HUES64 (cell line): ENCODE measurements around the gene RABEP2.

Experiments
- H3K27ac ChIP-seq: 2 replicates; pipeline ENCODE4 v1.7.0; 2013; ENCODE audit warnings: low read depth, low read length, inconsistent platforms
- H3K27me3 ChIP-seq: 2 replicates; pipeline ENCODE4 v1.6.1; 2013; ENCODE audit warnings: mild to moderate bottlenecking, low read length; ENCODE audit not compliant: insufficient read depth
- H3K36me3 ChIP-seq: 2 replicates; pipeline ENCODE4 v1.6.1; 2013; ENCODE audit warnings: mild to moderate bottlenecking, low read length; ENCODE audit not compliant: insufficient read depth
- H3K4me1 ChIP-seq: 2 replicates; pipeline ENCODE4 v1.6.1; 2013; ENCODE audit warnings: mild to moderate bottlenecking, low read length, moderate library complexity; ENCODE audit not compliant: insufficient read depth
- H3K4me3 ChIP-seq: 2 replicates; pipeline ENCODE4 v1.5.1; 2013; ENCODE audit warnings: mild to moderate bottlenecking, low read length, moderate library complexity
- H3K9ac ChIP-seq: 2 replicates; pipeline ENCODE4 v1.6.1; 2013; ENCODE audit warnings: mild to moderate bottlenecking, low read depth, low read length
- H3K9me3 ChIP-seq: 2 replicates; pipeline ENCODE4 v1.6.1; 2013; ENCODE audit warnings: low read depth, low read length; ENCODE audit not compliant: insufficient read depth
- WGBS: fragments of 150-250, 120-280 bp; methylation state at CpG from one replicate; pipeline ENCODE4 v1.1.7; 2013; ENCODE audit warnings: missing lambda C conversion rate; 5-methylcytosine and 5-hydroxymethylcytosine counted together

RABEP2 gene

DNA sequence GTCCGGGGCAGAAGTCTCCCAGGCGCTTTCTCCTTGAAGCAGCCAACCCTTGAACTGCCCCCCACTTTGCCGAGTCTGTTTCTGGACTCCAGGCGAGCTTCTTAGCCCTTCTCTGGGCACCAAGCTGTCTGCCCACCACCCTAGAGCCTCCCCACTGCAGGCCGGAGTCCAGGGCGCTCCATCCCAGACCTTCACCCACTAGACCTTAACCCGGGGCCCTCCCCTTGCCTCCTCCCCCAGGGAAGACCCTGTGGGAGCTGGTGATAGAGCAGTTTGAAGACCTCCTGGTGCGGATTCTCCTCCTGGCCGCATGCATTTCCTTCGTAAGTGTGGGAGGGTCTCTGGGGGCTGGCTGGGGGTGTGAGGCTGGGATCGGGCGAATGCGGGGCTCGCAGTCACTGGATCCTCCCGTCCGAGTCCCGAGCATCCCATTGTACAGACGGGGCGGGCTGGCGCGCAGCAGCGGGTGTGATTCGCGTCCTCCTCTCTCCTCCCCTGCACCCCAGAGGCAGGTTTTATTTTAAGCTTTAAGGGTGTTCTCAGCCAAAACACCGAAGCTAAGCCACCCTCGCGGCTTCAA, 45.7 kb downstream of the RABEP2 start:
- Histone ChIP-seq H3K9me3 (no peaks in the 10 kb centered on the region), H3K27ac (peak overlapping the region; percentile 84), H3K27me3 (peaks cover 11% of the 10 kb centered on the region), H3K4me3 (peak overlapping the region; percentile 87), H3K4me1 (peaks cover 29% of the 10 kb centered on the region), H3K36me3 (peaks cover 2% of the 10 kb centered on the region), H3K9ac (peak overlapping the region; percentile 85)
- WGBS, result 4% methylated on average over 26 of the region's 27 CpGs

DNA sequence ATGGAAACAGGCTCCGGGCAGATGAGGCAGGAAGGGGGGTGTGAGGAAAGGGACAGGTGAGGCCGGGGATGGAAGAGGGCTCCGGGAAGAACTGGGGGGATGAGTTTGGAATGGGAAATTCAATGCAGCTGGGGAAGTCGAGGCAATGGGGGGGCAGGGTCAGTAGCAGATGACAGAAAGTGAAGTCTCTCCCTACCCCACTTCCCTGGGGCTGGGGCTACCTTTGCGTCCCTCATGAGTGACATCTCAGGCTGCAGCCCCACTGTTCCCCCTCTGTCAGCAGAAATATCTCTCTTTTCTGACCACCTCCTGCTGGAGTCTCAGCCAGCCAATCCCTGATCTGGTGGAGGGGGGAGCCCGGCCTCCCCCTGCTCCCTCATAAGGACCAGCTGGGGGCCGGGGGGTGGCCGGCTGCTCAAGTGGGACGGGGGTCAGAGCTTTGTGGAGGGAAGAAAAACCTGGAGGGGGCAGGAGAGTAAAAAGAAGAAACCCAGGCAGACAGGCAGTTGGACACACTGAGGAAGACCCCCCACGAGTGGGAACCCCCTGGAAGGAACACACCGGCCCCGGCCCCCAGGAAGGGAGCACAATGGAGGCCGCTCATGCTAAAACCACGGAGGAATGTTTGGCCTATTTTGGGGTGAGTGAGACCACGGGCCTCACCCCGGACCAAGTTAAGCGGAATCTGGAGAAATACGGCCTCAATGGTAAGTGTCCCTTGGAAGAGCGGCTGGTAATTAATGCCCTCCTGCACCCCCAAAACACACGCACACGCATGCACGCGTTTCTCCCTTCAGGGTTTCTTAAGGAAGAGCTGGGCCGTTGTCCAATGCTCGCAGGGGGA, 46.7 kb downstream of the RABEP2 start, which contains the start of gene ATP2A1:
Gene ATP2A1, plus strand, starts transcription at position 406 of the 844 bp plus-strand sequence. Its CDS starts 184 bp downstream, at position 590.
- H3K9ac ChIP-seq, result peak within 1 kb of the TSS; percentile 85
- peaks cover 23% of the 10 kb centered on the region for H3K4me1 ChIP-seq
- peak within 1 kb of the TSS; percentile 84 for H3K27ac ChIP-seq
- peaks cover 11% of the 10 kb centered on the region for H3K27me3 ChIP-seq
- H3K9me3 ChIP-seq, result no peaks in the 10 kb centered on the region
- H3K36me3 ChIP-seq, result peaks cover 9% of the 10 kb centered on the region
- WGBS, result 79% methylated on average over 23 of the region's 25 CpGs
- peak within 1 kb of the TSS; percentile 87 for H3K4me3 ChIP-seq

DNA sequence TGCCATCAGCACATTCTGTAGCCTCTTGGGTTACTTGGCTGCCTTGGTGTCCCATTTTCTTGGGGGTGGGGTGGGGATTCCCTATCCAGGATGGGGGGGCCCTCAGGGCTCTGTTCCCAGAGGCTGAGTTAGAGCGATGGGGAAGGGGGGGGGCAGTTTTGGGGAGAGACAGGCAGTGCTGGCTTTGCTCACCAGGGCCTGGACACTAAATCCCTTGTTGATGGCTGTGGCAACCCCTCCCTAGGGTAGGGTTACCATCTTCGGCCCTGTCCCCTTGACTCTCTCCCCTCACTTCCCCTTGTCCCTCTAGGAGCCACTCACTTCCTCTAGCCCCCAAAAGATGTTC, 47.4 kb downstream of the RABEP2 start:
- H3K36me3 ChIP-seq, result peaks cover 11% of the 10 kb centered on the region
- no peak overlapping the region for H3K27ac ChIP-seq
- no peaks in the 10 kb centered on the region for H3K9me3 ChIP-seq
- WGBS, result 77% methylated on average over 2 of the region's 2 CpGs
- no peak overlapping the region for H3K4me3 ChIP-seq
- H3K9ac ChIP-seq, result no peak overlapping the region
- peaks cover 18% of the 10 kb centered on the region for H3K4me1 ChIP-seq
- peaks cover 11% of the 10 kb centered on the region for H3K27me3 ChIP-seq

DNA sequence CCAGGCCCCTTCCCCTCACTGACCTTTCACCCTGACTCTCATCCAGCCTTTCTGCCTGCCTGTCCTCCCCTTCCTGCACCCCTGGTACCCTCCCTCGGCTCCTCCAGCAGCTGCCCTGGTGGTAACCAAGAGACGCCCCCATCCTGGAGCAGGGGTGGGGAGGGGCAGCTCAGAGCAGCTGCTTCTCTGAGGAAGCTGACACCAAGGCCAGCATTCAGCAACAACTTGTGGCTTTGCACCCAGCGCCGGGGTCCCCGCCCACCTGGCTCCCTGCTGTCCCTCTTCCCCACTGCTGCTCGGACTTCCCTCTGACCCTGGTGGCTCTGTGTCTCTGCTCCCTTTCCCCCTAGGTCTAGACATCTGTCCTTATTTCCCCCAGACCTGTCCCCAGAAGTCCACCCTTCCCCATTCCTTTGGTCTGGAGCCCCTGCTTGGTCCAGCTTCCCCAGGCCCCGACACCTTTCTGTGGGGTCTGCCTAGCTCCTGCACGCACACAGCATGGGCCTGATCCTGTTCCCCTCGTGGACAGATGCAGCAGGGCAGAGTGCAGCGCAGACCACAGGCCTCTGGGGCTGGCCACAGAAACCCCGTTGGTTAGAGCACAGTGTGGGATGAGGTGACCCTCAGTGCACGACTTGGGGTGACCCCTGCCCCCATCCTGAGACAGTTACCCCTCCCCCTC, 47.9 kb downstream of the RABEP2 start:
- 61% methylated on average over 12 of the region's 12 CpGs for WGBS
- Histone ChIP-seq H3K27me3 (peaks cover 11% of the 10 kb centered on the region), H3K9me3 (no peaks in the 10 kb centered on the region), H3K4me1 (peaks cover 15% of the 10 kb centered on the region; the same call in 1 of the 2 replicates), H3K27ac (no peak overlapping the region), H3K36me3 (peaks cover 13% of the 10 kb centered on the region), H3K9ac (peak overlapping the region; percentile 30; the same call in 1 of the 2 replicates), H3K4me3 (no peak overlapping the region)

DNA sequence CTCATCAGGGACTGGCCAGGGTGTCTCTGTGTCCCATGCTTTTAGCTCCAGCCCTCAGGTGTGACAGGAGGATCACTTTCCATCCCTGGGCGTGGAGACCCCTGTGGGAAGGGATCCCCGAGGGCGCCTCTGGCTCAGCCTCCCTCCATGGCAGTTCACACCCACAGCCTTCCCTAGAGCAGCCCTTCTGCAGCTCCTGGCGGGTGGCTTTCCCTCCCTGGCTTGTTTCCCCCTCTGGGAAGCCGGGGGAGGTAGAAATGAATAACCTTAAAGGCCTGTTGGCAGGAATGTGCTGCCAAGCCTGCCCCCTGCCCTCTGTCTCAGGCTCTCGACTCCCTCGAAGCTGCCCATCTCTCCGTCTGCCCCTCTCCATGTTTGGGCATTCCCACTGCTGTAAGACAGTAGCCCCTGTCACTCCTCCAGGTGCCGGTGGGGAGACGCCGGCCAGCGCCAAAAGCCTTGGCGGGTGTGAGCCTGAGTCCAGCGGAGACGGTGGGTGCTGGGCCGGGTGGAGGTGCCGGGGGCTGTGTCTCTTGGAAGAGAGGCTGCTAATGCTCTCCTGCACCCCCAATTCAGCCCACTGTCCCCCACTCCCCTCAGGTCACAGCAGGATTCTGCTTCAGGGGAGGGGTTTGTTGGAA, 48.9 kb downstream of the RABEP2 start:
- Histone ChIP-seq H3K9ac (no peak overlapping the region), H3K4me1 (peaks cover 15% of the 10 kb centered on the region; the same call in 1 of the 2 replicates), H3K27ac (no peak overlapping the region; the same call in 1 of the 2 replicates), H3K27me3 (peaks cover 9% of the 10 kb centered on the region), H3K36me3 (peaks cover 19% of the 10 kb centered on the region), H3K4me3 (no peak overlapping the region), H3K9me3 (no peaks in the 10 kb centered on the region)
- 77% methylated on average over 17 of the region's 17 CpGs for WGBS

DNA sequence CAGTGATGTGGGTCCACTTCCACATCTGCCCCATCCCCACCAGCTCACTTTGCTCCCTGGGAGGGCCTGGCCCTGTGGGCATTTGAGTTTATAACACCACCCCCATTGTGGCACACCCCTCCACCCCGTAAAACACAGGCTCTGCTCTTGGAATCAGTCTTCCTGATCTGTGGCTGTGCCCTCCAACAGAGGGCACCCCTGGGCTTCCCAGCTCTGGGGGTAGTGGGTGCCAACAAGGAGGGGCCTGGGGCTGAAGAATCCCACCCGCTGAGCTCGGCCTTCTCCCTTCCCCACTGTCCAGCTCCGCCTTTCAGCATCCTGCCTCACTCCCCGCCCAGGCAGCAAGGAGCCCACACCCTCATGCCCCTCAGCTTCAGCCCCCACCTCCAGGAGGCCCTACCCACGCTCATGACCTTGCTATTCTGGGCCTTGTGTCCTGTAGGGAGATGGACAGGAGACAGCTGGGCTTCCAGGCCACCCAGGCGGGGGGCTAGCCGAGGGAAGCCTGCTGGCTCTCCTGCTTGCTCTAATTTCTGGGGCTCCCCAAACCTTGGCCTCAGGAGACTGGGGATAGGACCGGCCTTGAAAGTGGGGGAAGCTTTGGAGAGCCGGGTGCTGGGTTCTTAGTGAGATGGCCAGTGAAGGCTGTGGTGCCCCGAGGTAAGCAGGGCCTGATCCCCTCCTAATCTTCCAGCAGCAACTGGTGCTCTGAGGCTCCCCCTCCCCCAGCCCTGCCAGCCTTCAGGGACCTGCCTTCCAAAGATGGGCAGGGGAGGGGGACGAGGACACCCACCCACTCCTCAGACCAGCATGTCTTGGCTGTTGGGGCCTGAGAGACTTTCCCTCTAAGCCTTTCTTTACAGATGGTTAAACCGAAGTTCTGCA, 49.7 kb downstream of the RABEP2 start:
- H3K4me1 ChIP-seq, result peaks cover 9% of the 10 kb centered on the region; the same call in 1 of the 2 replicates
- H3K9ac ChIP-seq, result 0 out of 2 replicates have a peak overlapping the region, but pooled peaks have one; percentile 9
- no peak overlapping the region; the same call in 1 of the 2 replicates for H3K27ac ChIP-seq
- peaks cover 26% of the 10 kb centered on the region for H3K36me3 ChIP-seq
- H3K9me3 ChIP-seq, result no peaks in the 10 kb centered on the region
- no peak overlapping the region for H3K4me3 ChIP-seq
- peaks cover 1% of the 10 kb centered on the region; the same call in 1 of the 2 replicates for H3K27me3 ChIP-seq
- 82% methylated on average over 13 of the region's 13 CpGs for WGBS

DNA sequence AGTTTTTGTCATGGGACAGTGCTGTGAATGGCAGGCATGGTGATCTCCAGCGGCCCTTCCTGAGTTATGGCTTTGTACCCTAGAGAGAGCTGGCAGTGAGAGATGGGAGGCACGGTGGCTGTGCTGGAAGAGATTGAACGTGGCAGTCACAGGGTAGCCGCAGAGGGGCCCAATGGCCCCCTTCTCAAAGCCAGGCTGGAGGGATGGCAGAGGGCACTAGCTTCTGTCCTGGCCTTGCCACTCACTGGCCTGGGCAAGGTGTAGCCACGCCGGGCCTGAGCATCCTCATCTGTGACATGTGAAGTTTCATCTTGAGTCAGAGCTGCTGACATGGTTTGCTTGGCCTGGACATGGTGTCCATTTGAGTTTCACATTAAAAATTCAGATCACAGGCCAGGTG, 50.6 kb downstream of the RABEP2 start:
- H3K27ac ChIP-seq, result no peak overlapping the region
- H3K9me3 ChIP-seq, result no peaks in the 10 kb centered on the region
- H3K9ac ChIP-seq, result no peak overlapping the region
- WGBS, result 94% methylated on average over 6 of the region's 6 CpGs
- H3K4me1 ChIP-seq, result peaks cover 9% of the 10 kb centered on the region; the same call in 1 of the 2 replicates
- H3K36me3 ChIP-seq, result peaks cover 36% of the 10 kb centered on the region
- H3K4me3 ChIP-seq, result no peak overlapping the region
- no peaks in the 10 kb centered on the region for H3K27me3 ChIP-seq

DNA sequence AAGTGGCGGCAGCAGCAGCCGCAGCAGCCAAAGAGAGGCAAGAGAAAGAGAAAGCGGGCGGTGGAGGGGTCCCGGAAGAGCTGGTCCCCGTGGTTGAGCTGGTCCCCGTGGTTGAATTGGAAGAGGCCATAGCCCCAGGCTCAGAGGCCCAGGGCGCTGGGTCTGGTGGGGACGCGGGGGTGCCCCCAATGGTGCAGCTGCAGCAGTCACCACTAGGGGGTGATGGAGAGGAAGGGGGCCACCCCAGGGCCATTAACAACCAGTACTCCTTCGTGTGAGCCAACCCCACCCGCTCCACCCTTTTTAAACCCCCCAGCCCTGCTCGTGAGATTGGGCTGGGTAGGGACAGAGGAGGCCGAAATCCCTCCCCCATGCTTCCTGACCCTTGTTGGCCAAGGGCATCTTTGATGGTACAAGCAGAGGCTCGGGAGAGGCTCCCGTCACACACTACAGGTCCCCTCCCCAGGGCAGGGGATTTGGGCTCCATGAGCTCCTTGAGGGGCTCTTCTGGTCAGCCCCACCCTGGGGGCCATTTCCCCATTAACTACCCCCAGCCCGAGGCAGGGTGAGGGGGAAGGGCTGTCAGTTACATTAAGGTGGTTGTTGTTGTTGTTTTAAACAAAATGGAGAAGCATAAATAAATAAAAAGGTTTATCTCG, 51.4 kb downstream of the RABEP2 start:
- 93% methylated on average over 17 of the region's 18 CpGs for WGBS
- Histone ChIP-seq H3K27me3 (no peaks in the 10 kb centered on the region), H3K4me3 (no peak overlapping the region), H3K9me3 (no peaks in the 10 kb centered on the region), H3K4me1 (peaks cover 7% of the 10 kb centered on the region; the same call in 1 of the 2 replicates), H3K9ac (no peak overlapping the region), H3K36me3 (peaks cover 43% of the 10 kb centered on the region), H3K27ac (no peak overlapping the region)

DNA sequence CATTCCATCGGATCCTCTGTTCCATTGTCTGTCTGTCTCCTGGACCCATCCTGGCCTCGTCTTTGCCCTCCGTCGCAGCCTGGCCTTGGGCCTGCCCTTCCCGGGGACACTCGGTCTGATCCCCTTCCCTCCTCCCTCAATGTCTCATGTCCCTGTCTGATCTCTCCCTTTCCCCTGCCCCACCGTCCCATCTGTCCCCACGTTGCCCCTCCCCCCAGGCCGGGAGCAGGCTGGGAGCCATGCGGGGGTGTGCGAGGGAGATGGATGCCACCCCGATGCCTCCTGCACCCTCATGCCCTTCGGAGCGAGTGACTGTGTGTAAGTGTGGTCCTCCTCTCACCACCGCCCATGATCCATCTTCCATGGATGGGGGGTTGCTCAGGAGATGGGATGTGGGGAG, 52.1 kb downstream of the RABEP2 start:
- peaks cover 45% of the 10 kb centered on the region for H3K36me3 ChIP-seq
- peaks cover 4% of the 10 kb centered on the region; the same call in 1 of the 2 replicates for H3K4me1 ChIP-seq
- no peak overlapping the region for H3K9ac ChIP-seq
- whole genome bisulfite sequencing, result 92% methylated on average over 14 of the region's 15 CpGs
- H3K27ac ChIP-seq, result no peak overlapping the region
- H3K4me3 ChIP-seq, result no peak overlapping the region
- H3K9me3 ChIP-seq, result no peaks in the 10 kb centered on the region
- no peaks in the 10 kb centered on the region for H3K27me3 ChIP-seq

DNA sequence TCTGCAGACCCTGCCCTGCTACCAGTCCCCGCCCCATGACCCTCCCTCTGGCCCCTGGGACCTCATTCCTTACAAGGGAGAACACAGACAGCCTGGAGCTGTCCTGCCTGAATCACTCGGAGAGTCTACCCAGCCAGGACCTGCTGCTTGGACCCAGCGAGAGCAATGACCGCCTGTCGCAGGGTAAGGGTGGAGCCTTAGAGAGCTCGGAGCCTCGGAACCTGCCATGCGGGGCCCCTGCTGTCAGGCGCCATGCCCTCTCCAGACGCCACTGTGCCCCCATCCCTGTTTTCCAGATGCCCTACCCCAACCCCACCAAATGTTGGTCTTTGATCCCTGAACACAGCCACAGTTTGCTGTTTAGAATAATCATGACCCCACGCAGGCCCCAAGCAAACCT, 55.8 kb downstream of the RABEP2 start:
- H3K4me1 ChIP-seq, result peaks cover 8% of the 10 kb centered on the region; the same call in 1 of the 2 replicates
- no peak overlapping the region for H3K27ac ChIP-seq
- peaks cover 52% of the 10 kb centered on the region for H3K36me3 ChIP-seq
- H3K27me3 ChIP-seq, result no peaks in the 10 kb centered on the region
- no peak overlapping the region for H3K9ac ChIP-seq
- H3K9me3 ChIP-seq, result no peaks in the 10 kb centered on the region
- 96% methylated on average over 11 of the region's 11 CpGs for WGBS
- no peak overlapping the region for H3K4me3 ChIP-seq
